SK-N-SH (cell line): Measurements from ENCODE around the gene MX1. TPM values are rescaled to one million over a fixed set of nuclear protein-coding genes. Genes with fewer than 3 reads are reported as not detected.
"Not testable (repeated sequence)": the region's sequence is repeated elsewhere in the genome, so short reads cannot be mapped to it uniquely, and the experiment has no call there.

Experiments used
- CTCF ChIA-PET: fragments of 300-600, 350-600 bp; formaldehyde crosslinking; extraction: SDS; loops from one replicate; lab custom pipeline; 2021; lab: Yijun Ruan, JAX
- POLR2A ChIA-PET: fragments of 350-600 bp; sonication (Branson Sonifier 250); formaldehyde crosslinking; extraction: SDS; loops from one replicate; lab custom pipeline; 2020; ENCODE audit warnings: antibody characterized with exemption, inconsistent platforms; lab: Yijun Ruan, JAX
- DNase-seq: peaks from one replicate; pipeline ENCODE4 v3.0.0; 2012
- H2AFZ ChIP-seq: fragments of 200-600 bp; sonication (generic); 2 replicates; pipeline ENCODE4 v1.8.1; 2016; ENCODE audit warnings: antibody characterized with exemption, mild to moderate bottlenecking, low read depth
- H3F3A ChIP-seq: fragments of 200-600 bp; sonication (generic); replicated peaks from 2 replicates; pipeline ENCODE3; 2016; ENCODE audit warnings: antibody characterized with exemption, mild to moderate bottlenecking; ENCODE audit not compliant: insufficient read depth
- H3K27ac ChIP-seq, 2 experiments: fragments of 200-500 bp in 1 of 2; fragments of 200-600 bp in 1 of 2; sonication (Bioruptor generic) in 1 of 2; sonication (generic), shearing (Covaris generic) in 1 of 2; 2 replicates each; pipeline versions ENCODE4 v1.5.1 to v1.6.1; 2014 to 2016; ENCODE audit warnings: low read depth in 2 of 2, inconsistent platforms in 1 of 2, low read length in 1 of 2, mild to moderate bottlenecking in 1 of 2, mixed read lengths in 1 of 2
- H3K27me3 ChIP-seq: fragments of 200-600 bp; sonication (generic), shearing (Covaris generic); 2 replicates; pipeline ENCODE4 v1.6.1; 2016; ENCODE audit warnings: mixed run types; ENCODE audit not compliant: insufficient read depth
- H3K36me3 ChIP-seq, 2 experiments: fragments of 200-500 bp in 1 of 2; fragments of 200-600 bp in 1 of 2; sonication (Bioruptor generic) in 1 of 2; sonication (generic) in 1 of 2; replicated peaks in 1 of 2; 2 replicates each; pipeline versions ENCODE3 to v1.5.1; 2014 to 2016; ENCODE audit warnings: low read length in 1 of 2, mild to moderate bottlenecking in 1 of 2; ENCODE audit not compliant: insufficient read depth in 2 of 2, control insufficient read depth in 1 of 2
- H3K4me1 ChIP-seq, 2 experiments: fragments of 200-500 bp in 1 of 2; fragments of 200-600 bp in 1 of 2; sonication (Bioruptor generic) in 1 of 2; sonication (generic), shearing (Covaris generic) in 1 of 2; 2 replicates each; pipeline versions ENCODE4 v1.5.1 to v1.6.1; 2014 to 2016; ENCODE audit warnings: low read depth in 1 of 2, low read length in 1 of 2, mixed run types in 1 of 2; ENCODE audit not compliant: insufficient read depth in 2 of 2, control insufficient read depth in 1 of 2
- H3K4me2 ChIP-seq: fragments of 200-600 bp; sonication (generic), shearing (Covaris generic); 2 replicates; pipeline ENCODE4 v1.6.1; 2017; ENCODE audit warnings: mixed run types
- H3K4me3 ChIP-seq, 2 experiments: fragments of 200-500 bp in 1 of 2; fragments of 200-600 bp in 1 of 2; sonication (Bioruptor generic) in 1 of 2; sonication (generic), shearing (Covaris generic) in 1 of 2; 2 replicates each; pipeline versions ENCODE4 v1.5.1 to v1.8.1; 2014 to 2016; ENCODE audit warnings: low read depth in 2 of 2, inconsistent platforms in 1 of 2, low read length in 1 of 2, mild to moderate bottlenecking in 1 of 2, mixed read lengths in 1 of 2, moderate library complexity in 1 of 2
- H3K79me2 ChIP-seq: fragments of 200-600 bp; sonication (generic); 2 replicates; pipeline ENCODE4 v1.8.1; 2017; ENCODE audit warnings: mild to moderate bottlenecking; ENCODE audit not compliant: insufficient read depth
- H3K9ac ChIP-seq: fragments of 200-600 bp; sonication (generic); 2 replicates; pipeline ENCODE4 v1.6.1; 2017; ENCODE audit warnings: mixed run types
- H3K9me2 ChIP-seq: fragments of 200-600 bp; sonication (generic); 2 replicates; pipeline ENCODE4 v1.6.1; 2017; ENCODE audit warnings: mixed run types
- H3K9me3 ChIP-seq: fragments of 200-600 bp; sonication (generic); 2 replicates; pipeline ENCODE4 v1.6.1; 2017; ENCODE audit warnings: mixed run types, mild to moderate bottlenecking, moderate library complexity
- H4K20me1 ChIP-seq: fragments of 200-600 bp; sonication (generic); 2 replicates; pipeline ENCODE4 v1.6.1; 2017; ENCODE audit warnings: mild to moderate bottlenecking, mixed run types; ENCODE audit not compliant: insufficient read depth
- CHD2 ChIP-seq: fragments of 150-350 bp; IDR thresholded peaks from 2 replicates; pipeline ENCODE4 v1.6.1; 2018; ENCODE audit warnings: low read length; ENCODE audit not compliant: partially characterized antibody
- CTCF ChIP-seq: fragments of 200-600 bp; sonication (generic); IDR thresholded peaks from 2 replicates; pipeline ENCODE4 v1.6.1; 2017; ENCODE audit warnings: antibody characterized with exemption, mild to moderate bottlenecking, moderate library complexity
- EP300 ChIP-seq, 2 experiments: IDR thresholded peaks; 2 replicates each; pipeline versions ENCODE4 v1.4.0 to v1.6.1; 2012; ENCODE audit warnings: borderline replicate concordance in 1 of 2, low read depth in 1 of 2, low read length in 1 of 2
- EZH2phosphoT487 ChIP-seq: fragments of 200-600 bp; sonication (generic); IDR thresholded peaks from 2 replicates; pipeline ENCODE4 v1.6.1; 2017; ENCODE audit warnings: low read depth, mixed run types, mild to moderate bottlenecking, antibody characterized with exemption, moderate library complexity, borderline replicate concordance
- FOSL2 ChIP-seq: IDR thresholded peaks from 2 replicates; pipeline ENCODE4 v1.4.0; 2012; ENCODE audit warnings: low read depth, mild to moderate bottlenecking, moderate library complexity, borderline replicate concordance
- FOXJ3 ChIP-seq: sonication (generic); formaldehyde crosslinking; IDR thresholded peaks from 2 replicates; pipeline ENCODE4 v1.5.1; 2020; ENCODE audit warnings: mild to moderate bottlenecking, missing genetic modification reagents
- FOXM1 ChIP-seq: IDR thresholded peaks from 2 replicates; pipeline ENCODE4 v1.4.0; 2012; ENCODE audit warnings: low read depth, mild to moderate bottlenecking
- MEF2A ChIP-seq: IDR thresholded peaks from 2 replicates; pipeline ENCODE4 v1.4.0; 2012; ENCODE audit warnings: low read depth, borderline replicate concordance
- MXI1 ChIP-seq: IDR thresholded peaks from 2 replicates; pipeline ENCODE4 v1.6.1; 2012; ENCODE audit warnings: mild to moderate bottlenecking, low read depth, low read length, improper control_type of control experiment
- NFIC ChIP-seq: IDR thresholded peaks from 2 replicates; pipeline ENCODE4 v1.4.0; 2012; ENCODE audit warnings: borderline replicate concordance
- NRF1 ChIP-seq: IDR thresholded peaks from 2 replicates; pipeline ENCODE4 v1.6.1; 2012; ENCODE audit warnings: low read depth, mild to moderate bottlenecking, low read length
- PBX3 ChIP-seq: IDR thresholded peaks from 2 replicates; pipeline ENCODE4; 2012
- RCOR1 ChIP-seq: fragments of 150-350 bp; IDR thresholded peaks from 2 replicates; pipeline ENCODE4 v1.6.1; 2017; ENCODE audit warnings: antibody characterized with exemption, low read length
- RFX5 ChIP-seq: IDR thresholded peaks from 2 replicates; pipeline ENCODE4 v1.6.1; 2012; ENCODE audit warnings: mild to moderate bottlenecking, improper control_type of control experiment, low read length
- RXRA ChIP-seq: IDR thresholded peaks from 2 replicates; pipeline ENCODE4 v1.4.0; 2012; ENCODE audit warnings: low read depth, mild to moderate bottlenecking, borderline replicate concordance
- TCF12 ChIP-seq: IDR thresholded peaks from 2 replicates; pipeline ENCODE4 v1.4.0; 2012
- TEAD4 ChIP-seq: IDR thresholded peaks from 2 replicates; pipeline ENCODE4 v1.4.0; 2012; ENCODE audit warnings: mild to moderate bottlenecking, borderline replicate concordance; ENCODE audit not compliant: insufficient read depth
- WGBS: methylation state at CpG from one replicate; pipeline ENCODE4 v1.1.6; 2017; ENCODE audit warnings: low lambda C conversion rate; 5-methylcytosine and 5-hydroxymethylcytosine counted together
- polyA plus RNA-seq, 3 experiments: library from polyadenylated mRNA; depleted of rRNA; stranded (reverse); fragments of >200 nt; gene quantifications; 2 replicates each; pipeline ENCODE4 v1.2.3, GENCODE V29; 2012

The MX1 gene
- polyA plus RNA-seq, 1 of the 3 experiments (the other 2 are of a cell fraction): 1.9 TPM

- Histone ChIP-seq H3K27me3 (peaks cover 5% of the 10 kb centered on the region; the same call in 1 of the 2 replicates), H3K4me1 (no peaks in the 10 kb centered on the region), H3K4me3 (no peak overlapping the region), H3K9ac (no peak overlapping the region), H3F3A (no peaks in the 10 kb centered on the region), H3K9me3 (0 out of 2 replicates have a peak, but pooled peaks cover 6% of the 10 kb centered on the region), H2AFZ (no peak overlapping the region), H3K79me2 (no peaks in the 10 kb centered on the region), H3K27ac (no peak overlapping the region), H3K36me3 (no peaks in the 10 kb centered on the region), H3K9me2 (no peaks in the 10 kb centered on the region), H4K20me1 (no peaks in the 10 kb centered on the region), H3K4me2 (no peak overlapping the region)
- ChIA-PET POLR2A (no interaction called here), CTCF (interaction anchor here (2.9 kb wide), 1 partner anchor 128 kb away, joined by 10 read pairs; no protein-coding TSS in a partner anchor)
- 46% methylated on average over 4 of the region's 5 CpGs for WGBS
- DNase-seq: no peak
- TF ChIP-seq TEAD4 (no peak), MXI1 (no peak), NFIC (no peak), RCOR1 (no peak), FOXM1 (no peak), FOSL2 (no peak), RXRA (no peak), MEF2A (no peak), CHD2 (no peak), CTCF (no peak; the same call in 1 of the 2 replicates), PBX3 (no peak), TCF12 (no peak), RFX5 (no peak), EZH2phosphoT487 (no peak), NRF1 (no peak), FOXJ3 (CRISPR knock-in tag) (no peak), EP300 (IDR thresholded peaks at IDR 0.05; ENCODE audit: borderline replicate concordance in 1 of 2, low read depth in 1 of 2, low read length in 1 of 2) (no peak)
Observed at GRCh38 chr21:41411449-41412089, 14.5 kb upstream of the MX1 start.

- POLR2A ChIA-PET, H2AFZ ChIP-seq, H3K36me3 ChIP-seq: not testable (repeated sequence)
Observed at GRCh38 chr21:41417505-41417904, 8.5 kb upstream of the MX1 start.

More at GRCh38 chr21:41417505-41417904, 8.5 kb upstream of the MX1 start:
- H3F3A ChIP-seq, CTCF ChIA-PET, H3K4me2 ChIP-seq, H3K9ac ChIP-seq, H3K27ac ChIP-seq, H3K4me3 ChIP-seq, H3K9me3 ChIP-seq, H3K9me2 ChIP-seq, H3K79me2 ChIP-seq, H3K27me3 ChIP-seq, DNase-seq, H4K20me1 ChIP-seq, H3K4me1 ChIP-seq: not testable (repeated sequence)
- 42% methylated on average over 2 of the region's 2 CpGs for WGBS
